Osteocyte (in vitro differentiated cells): ENCODE measurements around the gene SFXN4. TPM values are rescaled to one million over a fixed set of nuclear protein-coding genes. Genes with fewer than 3 reads are reported as not detected.

ENCODE experiments used
- DNase-seq: peaks from one replicate; pipeline ENCODE4 v3.0.0; 2021; ENCODE audit warnings: mixed read lengths; ENCODE audit not compliant: unreplicated experiment; ENCODE audit errors: extremely low spot score
- H3K27ac Mint-ChIP-seq: one replicate; pipeline ENCODE4 v1.8.0; 2021; ENCODE audit warnings: mild to moderate bottlenecking, mixed read lengths; ENCODE audit not compliant: unreplicated experiment
- H3K27me3 Mint-ChIP-seq: one replicate; pipeline ENCODE4 v1.8.0; 2021; ENCODE audit warnings: mixed read lengths; ENCODE audit not compliant: unreplicated experiment
- H3K36me3 Mint-ChIP-seq: one replicate; pipeline ENCODE4 v1.8.0; 2021; ENCODE audit warnings: mixed read lengths; ENCODE audit not compliant: unreplicated experiment
- H3K4me1 Mint-ChIP-seq: one replicate; pipeline ENCODE4 v1.8.0; 2021; ENCODE audit warnings: mixed read lengths; ENCODE audit not compliant: unreplicated experiment
- H3K4me3 Mint-ChIP-seq: one replicate; pipeline ENCODE4 v1.8.0; 2021; ENCODE audit warnings: mild to moderate bottlenecking, moderate library complexity, mixed read lengths; ENCODE audit not compliant: unreplicated experiment
- H3K9me3 Mint-ChIP-seq: one replicate; pipeline ENCODE4 v1.8.0; 2021; ENCODE audit warnings: mixed read lengths; ENCODE audit not compliant: unreplicated experiment
- total RNA-seq: library from RNA; stranded (reverse); gene quantifications from 2 replicates; pipeline ENCODE4 v1.2.1, GENCODE V29; 2021
- TF ChIP-seq, protein P1 (sequence below): fragments of 200-600 bp; sonication (generic); IDR thresholded peaks from 2 replicates; pipeline ENCODE4 v1.5.0; 2021; ENCODE audit warnings: antibody characterized with exemption, mild to moderate bottlenecking, moderate library complexity

Gene SFXN4
- total RNA-seq, 1 donor from 2014 or later, result 10.9 TPM

DNA sequence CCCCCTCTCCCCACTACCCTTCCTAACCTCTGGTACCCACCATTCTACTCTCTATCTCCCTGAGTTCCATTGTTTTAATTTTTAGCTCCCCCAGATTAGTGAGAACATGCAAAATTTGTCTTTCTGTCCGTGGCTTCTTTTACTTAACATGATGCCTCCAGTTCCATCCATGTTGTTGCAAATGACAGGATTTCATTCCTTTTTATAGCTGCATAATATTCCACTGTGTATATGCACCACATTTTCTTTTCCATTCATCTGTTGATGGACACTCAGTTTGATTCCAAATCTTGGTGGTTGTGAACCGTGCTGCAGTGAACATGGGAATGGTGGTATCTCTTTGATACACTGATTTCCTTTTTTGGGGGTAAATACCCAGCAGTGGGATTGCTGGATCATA lies 39.6 kb downstream of the SFXN4 start:
- TF ChIP-seq, protein P1, sequence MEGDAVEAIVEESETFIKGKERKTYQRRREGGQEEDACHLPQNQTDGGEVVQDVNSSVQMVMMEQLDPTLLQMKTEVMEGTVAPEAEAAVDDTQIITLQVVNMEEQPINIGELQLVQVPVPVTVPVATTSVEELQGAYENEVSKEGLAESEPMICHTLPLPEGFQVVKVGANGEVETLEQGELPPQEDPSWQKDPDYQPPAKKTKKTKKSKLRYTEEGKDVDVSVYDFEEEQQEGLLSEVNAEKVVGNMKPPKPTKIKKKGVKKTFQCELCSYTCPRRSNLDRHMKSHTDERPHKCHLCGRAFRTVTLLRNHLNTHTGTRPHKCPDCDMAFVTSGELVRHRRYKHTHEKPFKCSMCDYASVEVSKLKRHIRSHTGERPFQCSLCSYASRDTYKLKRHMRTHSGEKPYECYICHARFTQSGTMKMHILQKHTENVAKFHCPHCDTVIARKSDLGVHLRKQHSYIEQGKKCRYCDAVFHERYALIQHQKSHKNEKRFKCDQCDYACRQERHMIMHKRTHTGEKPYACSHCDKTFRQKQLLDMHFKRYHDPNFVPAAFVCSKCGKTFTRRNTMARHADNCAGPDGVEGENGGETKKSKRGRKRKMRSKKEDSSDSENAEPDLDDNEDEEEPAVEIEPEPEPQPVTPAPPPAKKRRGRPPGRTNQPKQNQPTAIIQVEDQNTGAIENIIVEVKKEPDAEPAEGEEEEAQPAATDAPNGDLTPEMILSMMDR, result no peak
- Mint-ChIP-seq H3K4me3 (no peak overlapping the region), H3K4me1 (peaks cover 4% of the 10 kb centered on the region), H3K36me3 (peaks cover 44% of the 10 kb centered on the region), H3K27me3 (no peaks in the 10 kb centered on the region), H3K9me3 (no peaks in the 10 kb centered on the region), H3K27ac (no peak overlapping the region)
- no peak for DNase-seq

DNA sequence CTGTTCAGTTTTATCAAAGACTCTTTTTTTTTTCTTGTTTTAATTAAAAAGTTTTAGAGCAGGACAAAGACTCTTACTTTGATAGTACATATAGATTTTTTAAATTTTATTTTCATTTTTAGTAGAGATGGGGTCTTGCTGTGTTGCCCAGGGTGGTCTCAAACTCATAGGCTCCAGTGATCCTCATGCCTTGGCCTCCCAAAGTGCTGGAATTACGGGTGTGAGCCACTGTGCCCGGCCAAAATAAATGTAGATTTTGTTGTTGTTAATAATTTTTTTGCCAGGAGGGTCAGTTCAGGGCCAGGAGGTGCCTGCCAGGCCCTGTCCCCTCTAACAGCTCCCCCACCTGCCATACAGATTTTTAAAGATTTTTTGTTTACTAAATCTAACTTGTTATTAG lies 44.6 kb downstream of the SFXN4 start:
- TF ChIP-seq, protein P1, result no peak
- Mint-ChIP-seq H3K9me3 (no peaks in the 10 kb centered on the region), H3K27ac (no peak overlapping the region), H3K4me3 (no peak overlapping the region), H3K36me3 (peaks cover 38% of the 10 kb centered on the region), H3K4me1 (no peaks in the 10 kb centered on the region), H3K27me3 (no peaks in the 10 kb centered on the region)
- DNase-seq, result no peak

DNA sequence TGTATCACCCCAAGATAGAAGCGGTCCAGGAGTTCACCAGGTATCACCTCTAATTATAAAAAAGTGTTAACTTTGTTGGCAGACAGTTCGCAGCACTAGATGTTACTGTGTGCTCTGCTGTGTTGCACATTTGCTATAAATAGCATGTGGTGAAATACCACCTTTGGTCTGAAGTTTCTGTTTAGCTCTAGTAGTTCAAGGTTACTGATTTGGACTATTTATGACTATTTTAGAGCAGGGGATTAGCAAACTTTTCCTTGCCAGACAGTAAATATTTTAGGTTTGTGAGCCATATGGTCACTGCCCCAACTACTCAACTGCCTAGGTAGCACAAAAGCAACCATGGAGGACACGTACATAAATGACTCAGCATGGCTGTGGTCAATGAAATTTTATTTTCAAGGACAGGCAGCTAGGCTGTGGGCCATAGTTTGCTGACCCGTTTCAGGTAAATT lies 45.1 kb downstream of the SFXN4 start:
- Mint-ChIP-seq H3K4me1 (no peaks in the 10 kb centered on the region), H3K9me3 (no peaks in the 10 kb centered on the region)
- no peak for DNase-seq

DNA sequence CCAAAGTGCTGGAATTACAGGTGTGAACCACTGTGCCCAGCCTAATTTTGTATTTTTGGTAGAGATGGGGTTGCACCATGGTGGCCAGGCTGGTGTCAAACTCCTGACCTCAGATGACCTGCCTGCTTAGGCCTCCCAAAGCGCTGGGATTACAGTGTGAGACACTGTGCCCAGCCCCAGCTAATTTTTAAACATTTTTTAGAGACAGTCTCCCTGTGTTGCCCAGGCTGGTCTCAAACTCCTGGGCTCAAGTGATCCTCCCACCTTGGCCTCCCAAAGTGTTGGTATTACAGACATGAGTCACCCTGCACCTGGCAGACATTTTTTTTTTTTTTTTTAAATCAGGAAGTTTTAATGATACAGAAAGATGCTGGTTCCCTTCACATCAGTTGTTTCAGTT lies 46.1 kb downstream of the SFXN4 start:
- H3K27ac Mint-ChIP-seq, result no peak overlapping the region
- H3K36me3 Mint-ChIP-seq, result peaks cover 37% of the 10 kb centered on the region
- TF ChIP-seq, protein P1, result no peak
- H3K27me3 Mint-ChIP-seq, result no peaks in the 10 kb centered on the region
- no peaks in the 10 kb centered on the region for H3K9me3 Mint-ChIP-seq
- no peak for DNase-seq
- H3K4me1 Mint-ChIP-seq, result no peaks in the 10 kb centered on the region
- H3K4me3 Mint-ChIP-seq, result no peak overlapping the region

More for the DNA sequence above, 45.1 kb downstream of the SFXN4 start:
- H3K27me3 Mint-ChIP-seq, result no peaks in the 10 kb centered on the region
- H3K4me3 Mint-ChIP-seq, result no peak overlapping the region
- TF ChIP-seq, protein P1, result no peak
- peaks cover 37% of the 10 kb centered on the region for H3K36me3 Mint-ChIP-seq
- no peak overlapping the region for H3K27ac Mint-ChIP-seq

DNA sequence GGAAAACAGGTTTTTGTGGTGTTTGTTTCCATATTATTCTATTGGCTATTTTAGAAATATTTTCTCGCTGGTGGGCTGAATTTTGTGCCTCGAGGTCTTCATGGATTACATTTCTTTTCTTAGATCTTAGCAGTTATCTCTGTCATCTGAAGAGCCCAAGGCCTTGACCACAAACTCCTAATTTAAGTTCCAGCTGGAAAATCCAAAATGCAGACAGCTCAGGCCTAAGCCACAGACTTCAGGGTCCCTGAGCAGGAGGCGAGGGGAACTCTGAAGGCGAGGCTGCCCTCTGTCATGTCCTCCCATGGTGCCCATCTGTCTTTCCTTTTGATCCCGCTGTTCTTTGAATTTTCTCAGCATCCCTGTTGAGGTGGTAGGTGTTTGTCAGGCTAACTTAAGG lies 47.3 kb downstream of the SFXN4 start:
- H3K4me1 Mint-ChIP-seq, result peaks cover 3% of the 10 kb centered on the region

More for the DNA sequence above, 47.3 kb downstream of the SFXN4 start:
- H3K4me3 Mint-ChIP-seq, result no peak overlapping the region
- TF ChIP-seq, protein P1, result no peak
- no peaks in the 10 kb centered on the region for H3K9me3 Mint-ChIP-seq
- H3K36me3 Mint-ChIP-seq, result peaks cover 46% of the 10 kb centered on the region
- no peak overlapping the region for H3K27ac Mint-ChIP-seq
- no peaks in the 10 kb centered on the region for H3K27me3 Mint-ChIP-seq
- DNase-seq, result no peak
